Transverse colon (tissue), 4 donors: Measurements from ENCODE around the gene SH3BP5L. TPM values are rescaled to one million over a fixed set of nuclear protein-coding genes. Genes with fewer than 3 reads are reported as not detected.

ENCODE experiments used
- DNase-seq: peaks from one replicate; pipeline ENCODE4 v3.0.0-alpha.2; 2019
- H3K27ac ChIP-seq, 4 donors: fragments of 200-600 bp; sonication (generic); 2 replicates each; pipeline ENCODE4 v1.5.1; 2016 to 2018; ENCODE audit warnings: inconsistent platforms in 4 of 4
- H3K27me3 ChIP-seq: fragments of 200-600 bp; sonication (generic); 2 replicates; pipeline ENCODE4 v1.5.1; 2017; ENCODE audit warnings: inconsistent platforms
- H3K36me3 ChIP-seq, 4 donors: fragments of 200-600 bp; sonication (generic); 2 replicates each; pipeline ENCODE4 v1.5.1; 2017 to 2019; ENCODE audit warnings: inconsistent platforms in 4 of 4
- H3K4me1 ChIP-seq, 4 donors: fragments of 200-600 bp; sonication (generic); 2 replicates each; pipeline ENCODE4 v1.5.1; 2017 to 2020; ENCODE audit warnings: inconsistent platforms in 4 of 4
- H3K4me3 ChIP-seq, 4 donors: fragments of 200-600 bp; sonication (generic); 1 replicate in 1 of 4; 2 replicates in 3 of 4; pipeline versions ENCODE4 v1.5.1 to v1.6.1; 2017 to 2019; ENCODE audit warnings: inconsistent platforms in 4 of 4
- H3K9me3 ChIP-seq, 2 donors: fragments of 200-600 bp; sonication (generic); 2 replicates each; pipeline ENCODE4 v1.5.1; 2017 to 2019; ENCODE audit warnings: inconsistent platforms in 2 of 2
- CTCF ChIP-seq, 5 experiments: fragments of 200-600 bp in 3 of 5; fragments of 450-650 bp in 2 of 5; sonication (generic) in 3 of 5; IDR thresholded peaks; 1 replicate in 2 of 5; 2 replicates in 3 of 5; pipeline ENCODE4 v1.5.1; 2016 to 2017; ENCODE audit warnings: antibody characterized with exemption in 5 of 5, inconsistent platforms in 3 of 5, mild to moderate bottlenecking in 2 of 5, moderate library complexity in 1 of 5
- EP300 ChIP-seq: sonication (generic); formaldehyde crosslinking; IDR thresholded peaks from one replicate; pipeline ENCODE4 v1.6.1; 2017; ENCODE audit warnings: antibody characterized with exemption, low read depth
- POLR2A ChIP-seq: fragments of 450-650 bp; IDR thresholded peaks from one replicate; pipeline ENCODE4 v1.6.1; 2016; ENCODE audit warnings: antibody characterized with exemption, mild to moderate bottlenecking, moderate library complexity
- POLR2AphosphoS5 ChIP-seq, 3 donors: sonication (generic); formaldehyde crosslinking; IDR thresholded peaks; one replicate each; pipeline ENCODE4 v1.6.1; 2016; ENCODE audit warnings: antibody characterized with exemption in 3 of 3
- WGBS, 2 donors: methylation state at CpG; one replicate each; pipeline ENCODE4 v1.1.5; 2018; ENCODE audit warnings: low coverage in 1 of 2; 5-methylcytosine and 5-hydroxymethylcytosine counted together
- in situ Hi-C, 4 donors: fragments of 200-750 bp; cut with MboI; loops; one replicate each; pipeline versions ENCODE4 v1.15.0 to v1.15.1; 2017; ENCODE audit warnings: low sequenced_read_pairs in 3 of 4, low pct_ligation_motif_present in 1 of 4, low pct_unique_long_range_greater_than_20kb in 1 of 4
- intact Hi-C: fragments of 100-400 bp; cut with DNase I; formaldehyde crosslinking; loops from one replicate; pipeline ENCODE4 v1.15.1; 2023; ENCODE audit warnings: low total_unique reads
- total RNA-seq, 4 donors: library from RNA; depleted of rRNA; stranded (reverse); fragments of >200 nt; gene quantifications; one replicate each; pipeline ENCODE4 v1.1.0, GENCODE V29; 2016

Gene SH3BP5L
- total RNA-seq, 4 donors from 2014 or later: 28.1 to 36.2 (median 31.4) TPM

- DNase-seq: no peak
- no peak overlapping the region for H3K4me3 ChIP-seq
- intact Hi-C loops: no loop called here
- no peak overlapping the region for H3K27ac ChIP-seq
- TF ChIP-seq EP300 (no peak), CTCF (IDR thresholded peaks at IDR 0.05) (no peak), POLR2AphosphoS5 (IDR thresholded peaks at IDR 0.05) (no peak), POLR2A (no peak)
- WGBS, 2 donors: 93 to 100% methylated on average over 2 of the region's 2 CpGs
- in situ Hi-C loops: no loop called here
- no peaks in the 10 kb centered on the region for H3K36me3 ChIP-seq
- H3K9me3 ChIP-seq: no peaks in the 10 kb centered on the region
- H3K4me1 ChIP-seq: peaks cover 14 to 37% (median 30%) of the 10 kb centered on the region in 4 donors
- H3K27me3 ChIP-seq: no peaks in the 10 kb centered on the region
Observed at GRCh38 chr1:248861616-248862015, 35.9 kb upstream of the SH3BP5L start.

- intact Hi-C loops: no loop called here
- H3K27ac ChIP-seq: peak overlapping the region in 1 of 4 donors; percentile 93
- no peak for DNase-seq
- H3K9me3 ChIP-seq: no peaks in the 10 kb centered on the region
- H3K4me1 ChIP-seq: peaks cover 14 to 37% (median 30%) of the 10 kb centered on the region in 4 donors
- no peaks in the 10 kb centered on the region for H3K27me3 ChIP-seq
- no peak for TF ChIP-seq POLR2AphosphoS5 (IDR thresholded peaks at IDR 0.05)
- no peak for TF ChIP-seq CTCF (IDR thresholded peaks at IDR 0.05)
- TF ChIP-seq POLR2A: no peak
- TF ChIP-seq EP300: no peak
- H3K4me3 ChIP-seq: no peak overlapping the region
- WGBS, 2 donors: 77 to 89% methylated on average over 3 to 4 of the region's 4 CpGs
- in situ Hi-C loops: no loop called here
- no peaks in the 10 kb centered on the region for H3K36me3 ChIP-seq
Observed at GRCh38 chr1:248860007-248860406, 34.3 kb upstream of the SH3BP5L start.

- Histone ChIP-seq H3K27ac (peak within 1 kb of the TSS; percentile 89 to 94 (median 92)), H3K4me1 (peaks cover 14 to 37% (median 30%) of the 10 kb centered on the region in 4 donors), H3K9me3 (no peaks in the 10 kb centered on the region), H3K4me3 (peak within 1 kb of the TSS; percentile 43 to 68 (median 52)), H3K27me3 (no peaks in the 10 kb centered on the region), H3K36me3 (no peaks in the 10 kb centered on the region)
- WGBS, 2 donors: 10 to 20% methylated on average over 4 to 35 of the region's 62 CpGs
- TF ChIP-seq EP300 (no peak), CTCF (IDR thresholded peaks at IDR 0.05) (no peak), POLR2A (peak; percentile 85), POLR2AphosphoS5 (IDR thresholded peaks at IDR 0.05) (peak; percentile 71 to 93 (median 92))
- peak; percentile 98 for DNase-seq
- intact Hi-C loops (loop anchor here (2.0 kb wide), 1 partner anchor 20 kb away; the partner anchor contains the start of gene ZNF672), in situ Hi-C loops (no loop called here)
Observed at GRCh38 chr1:248858891-248859889, 33.5 kb upstream of the SH3BP5L start, which contains the start of gene ZNF692. Gene ZNF692, minus strand, starts transcription at chr1:248859085. Its CDS starts 776 bp downstream, at chr1:248858309.
